WI38 (cell line): Measurements from ENCODE around the gene TPCN1.

Source experiments
- H3K4me3 ChIP-seq: 2 replicates; pipeline ENCODE4 v1.5.1; 2011; ENCODE audit warnings: low read depth, mild to moderate bottlenecking, control low read depth, low read length
- TF ChIP-seq, protein P1 (sequence below): IDR thresholded peaks from 2 replicates; pipeline ENCODE4 v1.5.1; 2012; ENCODE audit warnings: low read depth, mild to moderate bottlenecking, control low read depth, low read length

TPCN1 gene

GRCh38 chr12:113334786-113335539, 113.7 kb downstream of the TPCN1 start, which contains the start of gene SLC8B1:
Gene SLC8B1, minus strand, starts transcription at chr12:113335109. Its CDS starts 2,231 bp downstream, at chr12:113332878.
- peak within 1 kb of the TSS; percentile 70 for H3K4me3 ChIP-seq
- TF ChIP-seq, protein P1, sequence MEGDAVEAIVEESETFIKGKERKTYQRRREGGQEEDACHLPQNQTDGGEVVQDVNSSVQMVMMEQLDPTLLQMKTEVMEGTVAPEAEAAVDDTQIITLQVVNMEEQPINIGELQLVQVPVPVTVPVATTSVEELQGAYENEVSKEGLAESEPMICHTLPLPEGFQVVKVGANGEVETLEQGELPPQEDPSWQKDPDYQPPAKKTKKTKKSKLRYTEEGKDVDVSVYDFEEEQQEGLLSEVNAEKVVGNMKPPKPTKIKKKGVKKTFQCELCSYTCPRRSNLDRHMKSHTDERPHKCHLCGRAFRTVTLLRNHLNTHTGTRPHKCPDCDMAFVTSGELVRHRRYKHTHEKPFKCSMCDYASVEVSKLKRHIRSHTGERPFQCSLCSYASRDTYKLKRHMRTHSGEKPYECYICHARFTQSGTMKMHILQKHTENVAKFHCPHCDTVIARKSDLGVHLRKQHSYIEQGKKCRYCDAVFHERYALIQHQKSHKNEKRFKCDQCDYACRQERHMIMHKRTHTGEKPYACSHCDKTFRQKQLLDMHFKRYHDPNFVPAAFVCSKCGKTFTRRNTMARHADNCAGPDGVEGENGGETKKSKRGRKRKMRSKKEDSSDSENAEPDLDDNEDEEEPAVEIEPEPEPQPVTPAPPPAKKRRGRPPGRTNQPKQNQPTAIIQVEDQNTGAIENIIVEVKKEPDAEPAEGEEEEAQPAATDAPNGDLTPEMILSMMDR, result no peak

- TF ChIP-seq, protein P1, result no peak
- H3K4me3 ChIP-seq, result no peak overlapping the region
Measured at GRCh38 chr12:113339540-113339939, 118.3 kb downstream of the TPCN1 start.

- H3K4me3 ChIP-seq, result no peak overlapping the region
- TF ChIP-seq, protein P1, result no peak
Measured at GRCh38 chr12:113340061-113340460, 118.8 kb downstream of the TPCN1 start.

DNA sequence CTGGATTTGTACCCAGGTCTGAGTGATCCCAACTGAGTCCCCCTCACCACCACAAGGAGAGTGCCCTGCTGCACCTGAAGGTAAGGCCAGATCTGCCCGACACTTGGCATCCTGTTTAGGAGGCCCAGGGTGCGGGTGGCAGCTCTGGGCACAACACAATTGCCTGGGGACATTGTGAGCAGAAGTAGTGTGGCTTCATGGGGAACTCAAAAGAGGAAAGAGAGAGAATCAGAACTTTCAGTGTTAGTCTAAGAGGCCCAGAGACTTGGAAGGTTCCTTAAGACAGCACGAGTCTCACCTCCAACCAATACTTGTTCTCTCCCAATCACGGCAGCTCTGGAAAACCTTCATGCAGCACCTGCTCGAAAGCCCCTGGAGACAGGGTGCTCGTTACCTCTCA, 120.3 kb downstream of the TPCN1 start:
- TF ChIP-seq, protein P1, result no peak
- H3K4me3 ChIP-seq, result no peak overlapping the region

GRCh38 chr12:113345318-113345717, 124.1 kb downstream of the TPCN1 start:
- H3K4me3 ChIP-seq, result no peak overlapping the region
- TF ChIP-seq, protein P1, result no peak

DNA sequence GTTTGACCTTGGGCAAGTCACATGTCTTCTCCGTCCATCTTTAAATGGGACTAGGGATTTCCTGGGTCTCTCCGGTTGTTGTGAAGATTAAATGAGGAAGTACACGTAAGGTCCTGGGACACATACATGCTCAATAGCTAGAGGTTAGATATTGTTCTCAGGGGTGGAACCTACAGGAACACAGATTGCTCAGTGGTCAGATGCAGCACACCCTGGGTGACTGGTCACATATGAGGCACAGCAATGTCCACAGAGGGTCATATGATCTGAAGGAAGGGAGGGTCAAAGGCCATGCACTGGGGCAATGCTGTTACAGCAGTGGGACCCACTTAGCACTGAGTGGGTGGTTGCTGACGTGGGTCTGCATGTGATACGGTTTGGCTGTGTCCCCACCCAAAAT, 125.1 kb downstream of the TPCN1 start:
- TF ChIP-seq, protein P1, result no peak

DNA sequence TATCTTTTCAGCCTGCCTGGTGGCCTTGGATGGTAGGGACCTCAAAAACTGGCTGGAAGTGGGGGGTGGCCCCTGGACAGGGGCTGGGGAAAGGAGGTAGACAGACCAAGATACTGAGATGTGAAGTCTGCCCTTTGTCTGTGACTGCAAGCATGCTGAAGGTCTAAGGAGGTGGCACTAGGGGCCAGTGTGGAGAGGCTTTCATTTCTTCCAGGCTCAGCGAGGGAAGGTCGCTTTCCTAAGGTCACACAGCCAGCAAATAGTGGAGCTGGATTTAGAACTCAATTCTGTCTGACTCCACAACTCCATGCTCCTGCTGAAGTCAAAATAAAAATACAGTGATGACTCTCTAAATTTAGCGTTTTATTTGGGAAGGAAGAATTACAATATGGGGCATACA, 125.8 kb downstream of the TPCN1 start:
- TF ChIP-seq, protein P1, result no peak
- H3K4me3 ChIP-seq, result no peak overlapping the region

More for the DNA sequence above, 125.1 kb downstream of the TPCN1 start:
- H3K4me3 ChIP-seq, result no peak overlapping the region
